ENCODE results near the gene TMC7.

GRCh38 chr16:19003935-19004334, 20.2 kb downstream of the TMC7 start:
- TF ChIP-seq NCOR1 (IDR thresholded peaks at IDR 0.05) (no peak), ZBTB8A (IDR thresholded peaks at IDR 0.05; ENCODE audit: partially characterized antibody) (no peak), STAT6 (CRISPR knock-in tag; IDR thresholded peaks at IDR 0.05) (no peak), ZNF695 (CRISPR knock-in tag; IDR thresholded peaks at IDR 0.05) (no peak), PPARD (CRISPR knock-in tag; IDR thresholded peaks at IDR 0.05) (no peak), CAMTA2 (CRISPR knock-in tag; conservative IDR thresholded peaks at IDR 0.05) (no peak), MXD1 (CRISPR knock-in tag; IDR thresholded peaks at IDR 0.05; ENCODE audit: borderline replicate concordance, poor library complexity, severe bottlenecking) (no peak), YY1 (IDR thresholded peaks at IDR 0.05; ENCODE audit: borderline replicate concordance in 1 of 3, control insufficient read depth in 1 of 3, extremely low read depth in 1 of 3, insufficient read depth in 3 of 3, insufficient read length in 1 of 3, insufficient replicate concordance in 2 of 3, low read depth in 1 of 3, low read length in 2 of 3) (no peak), CTBP1 (IDR thresholded peaks at IDR 0.05; ENCODE audit: borderline replicate concordance) (no peak), RBM22 (IDR thresholded peaks at IDR 0.05; ENCODE audit: low read depth, low read length, poor library complexity, severe bottlenecking) (no peak)
- TF ChIP-seq, protein P1, sequence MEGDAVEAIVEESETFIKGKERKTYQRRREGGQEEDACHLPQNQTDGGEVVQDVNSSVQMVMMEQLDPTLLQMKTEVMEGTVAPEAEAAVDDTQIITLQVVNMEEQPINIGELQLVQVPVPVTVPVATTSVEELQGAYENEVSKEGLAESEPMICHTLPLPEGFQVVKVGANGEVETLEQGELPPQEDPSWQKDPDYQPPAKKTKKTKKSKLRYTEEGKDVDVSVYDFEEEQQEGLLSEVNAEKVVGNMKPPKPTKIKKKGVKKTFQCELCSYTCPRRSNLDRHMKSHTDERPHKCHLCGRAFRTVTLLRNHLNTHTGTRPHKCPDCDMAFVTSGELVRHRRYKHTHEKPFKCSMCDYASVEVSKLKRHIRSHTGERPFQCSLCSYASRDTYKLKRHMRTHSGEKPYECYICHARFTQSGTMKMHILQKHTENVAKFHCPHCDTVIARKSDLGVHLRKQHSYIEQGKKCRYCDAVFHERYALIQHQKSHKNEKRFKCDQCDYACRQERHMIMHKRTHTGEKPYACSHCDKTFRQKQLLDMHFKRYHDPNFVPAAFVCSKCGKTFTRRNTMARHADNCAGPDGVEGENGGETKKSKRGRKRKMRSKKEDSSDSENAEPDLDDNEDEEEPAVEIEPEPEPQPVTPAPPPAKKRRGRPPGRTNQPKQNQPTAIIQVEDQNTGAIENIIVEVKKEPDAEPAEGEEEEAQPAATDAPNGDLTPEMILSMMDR (IDR thresholded peaks at IDR 0.05 in 2 of 3, conservative IDR thresholded peaks at IDR 0.05 in 1 of 3; ENCODE audit: insufficient read depth in 2 of 3, low read depth in 1 of 3, low read length in 3 of 3) = no peak
- TF ChIP-seq, protein P2, sequence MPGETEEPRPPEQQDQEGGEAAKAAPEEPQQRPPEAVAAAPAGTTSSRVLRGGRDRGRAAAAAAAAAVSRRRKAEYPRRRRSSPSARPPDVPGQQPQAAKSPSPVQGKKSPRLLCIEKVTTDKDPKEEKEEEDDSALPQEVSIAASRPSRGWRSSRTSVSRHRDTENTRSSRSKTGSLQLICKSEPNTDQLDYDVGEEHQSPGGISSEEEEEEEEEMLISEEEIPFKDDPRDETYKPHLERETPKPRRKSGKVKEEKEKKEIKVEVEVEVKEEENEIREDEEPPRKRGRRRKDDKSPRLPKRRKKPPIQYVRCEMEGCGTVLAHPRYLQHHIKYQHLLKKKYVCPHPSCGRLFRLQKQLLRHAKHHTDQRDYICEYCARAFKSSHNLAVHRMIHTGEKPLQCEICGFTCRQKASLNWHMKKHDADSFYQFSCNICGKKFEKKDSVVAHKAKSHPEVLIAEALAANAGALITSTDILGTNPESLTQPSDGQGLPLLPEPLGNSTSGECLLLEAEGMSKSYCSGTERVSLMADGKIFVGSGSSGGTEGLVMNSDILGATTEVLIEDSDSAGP (CRISPR knock-in tag; IDR thresholded peaks at IDR 0.05) = no peak

Data from K562 (cell line).